ENCODE results near the gene ENTPD2. TPM values are rescaled to one million over a fixed set of nuclear protein-coding genes. Genes with fewer than 3 reads are reported as not detected.

Gene ENTPD2
- total RNA-seq, 4 donors from 2014 or later, result 0.42 to 1.2 (median 1.0) TPM

DNA sequence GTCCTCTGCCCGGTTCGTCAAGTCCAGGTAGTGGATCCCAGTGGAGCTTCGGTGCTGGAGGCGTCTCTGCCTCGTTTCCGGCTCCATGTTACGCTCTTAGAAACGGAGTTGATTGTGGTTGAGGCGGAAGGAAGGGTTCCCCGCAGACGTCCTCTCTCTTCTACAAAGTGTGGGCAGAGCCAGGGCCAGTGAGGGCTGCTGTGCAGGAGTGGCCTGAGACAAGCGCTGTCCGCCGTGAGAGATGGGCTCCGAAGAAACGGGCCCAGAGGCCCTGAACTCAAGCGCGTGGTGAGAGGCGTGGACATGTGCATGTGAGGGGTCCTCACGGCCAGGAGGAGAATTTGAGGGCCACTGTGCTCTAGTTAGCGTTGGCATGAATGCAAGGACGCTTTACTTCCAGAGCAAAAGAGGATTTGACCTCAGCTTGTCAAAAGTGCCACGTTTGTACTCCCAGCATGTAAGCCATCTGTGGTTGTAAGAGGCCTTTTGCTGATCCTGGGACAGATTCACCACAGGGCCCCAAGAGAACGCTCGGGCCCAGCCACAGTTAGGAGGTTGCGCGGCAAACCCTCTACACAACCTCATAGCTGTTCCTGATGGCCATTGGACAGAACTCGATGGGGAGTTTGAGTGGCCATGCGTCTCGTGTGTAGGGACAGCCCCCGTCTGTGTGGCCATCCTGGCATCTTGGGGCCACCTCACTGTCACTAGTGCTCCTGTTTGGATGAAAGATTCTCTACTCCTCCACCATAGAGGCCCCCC, 43.1 kb upstream of the ENTPD2 start:
- H3K36me3 ChIP-seq, result peaks cover 40 to 95% (median 85%) of the 10 kb centered on the region in 4 donors

DNA sequence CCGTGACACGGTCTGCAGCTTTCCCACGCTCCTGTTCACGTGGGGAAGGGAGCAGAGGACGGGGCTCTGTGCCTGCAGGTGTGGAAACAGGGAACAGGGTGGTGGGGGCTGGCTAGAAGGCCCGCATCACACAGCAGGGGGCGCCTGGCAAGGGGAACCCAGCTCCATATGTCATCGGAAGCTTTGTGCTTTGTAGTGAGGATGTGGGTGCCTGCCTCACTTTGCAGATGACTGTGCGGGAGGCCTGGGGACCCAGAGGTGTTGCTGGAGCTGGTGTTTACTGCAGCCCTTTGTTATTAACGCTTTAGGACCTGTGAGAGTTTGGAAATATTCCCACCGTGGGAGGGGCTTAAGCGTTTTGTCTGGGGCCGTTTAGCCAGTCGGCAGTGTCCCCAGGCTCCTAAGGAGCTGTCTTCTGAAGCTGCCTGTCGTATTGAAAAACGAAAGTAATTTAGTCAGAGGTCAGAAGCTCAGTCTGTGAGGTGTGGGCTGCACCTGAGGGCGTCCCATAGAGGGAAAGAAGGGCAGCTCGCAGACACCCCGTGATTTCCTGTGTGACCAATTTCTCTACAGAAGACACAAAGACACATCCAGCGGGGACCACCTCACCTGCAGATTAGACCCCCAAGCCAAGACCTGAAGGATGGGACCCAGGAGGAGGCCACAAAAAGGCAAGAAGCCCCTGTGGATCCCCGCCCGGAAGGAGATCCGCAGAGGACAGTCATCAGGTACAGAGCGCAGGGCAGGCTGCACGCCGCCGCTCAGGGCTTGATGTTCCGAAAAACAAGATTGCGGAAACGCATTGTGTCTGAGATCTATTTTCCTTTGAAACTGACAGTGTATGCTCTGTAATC, 42.0 kb upstream of the ENTPD2 start:
- TF ChIP-seq POLR2A (IDR thresholded peaks at IDR 0.05; ENCODE audit: low read depth) (no peak), EP300 (IDR thresholded peaks at IDR 0.05) (no peak), POLR2AphosphoS5 (IDR thresholded peaks at IDR 0.05) (no peak)
- TF ChIP-seq, protein P1, sequence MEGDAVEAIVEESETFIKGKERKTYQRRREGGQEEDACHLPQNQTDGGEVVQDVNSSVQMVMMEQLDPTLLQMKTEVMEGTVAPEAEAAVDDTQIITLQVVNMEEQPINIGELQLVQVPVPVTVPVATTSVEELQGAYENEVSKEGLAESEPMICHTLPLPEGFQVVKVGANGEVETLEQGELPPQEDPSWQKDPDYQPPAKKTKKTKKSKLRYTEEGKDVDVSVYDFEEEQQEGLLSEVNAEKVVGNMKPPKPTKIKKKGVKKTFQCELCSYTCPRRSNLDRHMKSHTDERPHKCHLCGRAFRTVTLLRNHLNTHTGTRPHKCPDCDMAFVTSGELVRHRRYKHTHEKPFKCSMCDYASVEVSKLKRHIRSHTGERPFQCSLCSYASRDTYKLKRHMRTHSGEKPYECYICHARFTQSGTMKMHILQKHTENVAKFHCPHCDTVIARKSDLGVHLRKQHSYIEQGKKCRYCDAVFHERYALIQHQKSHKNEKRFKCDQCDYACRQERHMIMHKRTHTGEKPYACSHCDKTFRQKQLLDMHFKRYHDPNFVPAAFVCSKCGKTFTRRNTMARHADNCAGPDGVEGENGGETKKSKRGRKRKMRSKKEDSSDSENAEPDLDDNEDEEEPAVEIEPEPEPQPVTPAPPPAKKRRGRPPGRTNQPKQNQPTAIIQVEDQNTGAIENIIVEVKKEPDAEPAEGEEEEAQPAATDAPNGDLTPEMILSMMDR (IDR thresholded peaks at IDR 0.05), result no peak
- no peak for DNase-seq (ENCODE audit: extremely low spot score)
- H3K4me3 ChIP-seq, result no peak overlapping the region
- H3K27me3 ChIP-seq, result no peaks in the 10 kb centered on the region
- H3K36me3 ChIP-seq, result peaks cover 29 to 93% (median 81%) of the 10 kb centered on the region in 4 donors
- intact Hi-C loops (cut with DNase I), result no loop called here
- H3K27ac ChIP-seq (replicated peaks in 1 of 4), result no peak overlapping the region
- H3K9me3 ChIP-seq, result no peaks in the 10 kb centered on the region
- WGBS, result 82% methylated on average over 29 of the region's 30 CpGs
- no peaks in the 10 kb centered on the region for H3K4me1 ChIP-seq

More for the DNA sequence above, 43.1 kb upstream of the ENTPD2 start:
- H3K9me3 ChIP-seq, result no peaks in the 10 kb centered on the region
- no peaks in the 10 kb centered on the region for H3K4me1 ChIP-seq
- intact Hi-C loops (cut with DNase I), result no loop called here
- no peaks in the 10 kb centered on the region for H3K27me3 ChIP-seq
- no peak for TF ChIP-seq EP300 (IDR thresholded peaks at IDR 0.05)
- TF ChIP-seq POLR2A (IDR thresholded peaks at IDR 0.05; ENCODE audit: low read depth), result no peak
- TF ChIP-seq, protein P1 (IDR thresholded peaks at IDR 0.05), result no peak
- TF ChIP-seq POLR2AphosphoS5 (IDR thresholded peaks at IDR 0.05), result no peak
- 92% methylated on average over 31 of the region's 31 CpGs for WGBS
- no peak overlapping the region for H3K4me3 ChIP-seq
- no peak overlapping the region for H3K27ac ChIP-seq (replicated peaks in 1 of 4)
- DNase-seq (ENCODE audit: extremely low spot score), result no peak

DNA sequence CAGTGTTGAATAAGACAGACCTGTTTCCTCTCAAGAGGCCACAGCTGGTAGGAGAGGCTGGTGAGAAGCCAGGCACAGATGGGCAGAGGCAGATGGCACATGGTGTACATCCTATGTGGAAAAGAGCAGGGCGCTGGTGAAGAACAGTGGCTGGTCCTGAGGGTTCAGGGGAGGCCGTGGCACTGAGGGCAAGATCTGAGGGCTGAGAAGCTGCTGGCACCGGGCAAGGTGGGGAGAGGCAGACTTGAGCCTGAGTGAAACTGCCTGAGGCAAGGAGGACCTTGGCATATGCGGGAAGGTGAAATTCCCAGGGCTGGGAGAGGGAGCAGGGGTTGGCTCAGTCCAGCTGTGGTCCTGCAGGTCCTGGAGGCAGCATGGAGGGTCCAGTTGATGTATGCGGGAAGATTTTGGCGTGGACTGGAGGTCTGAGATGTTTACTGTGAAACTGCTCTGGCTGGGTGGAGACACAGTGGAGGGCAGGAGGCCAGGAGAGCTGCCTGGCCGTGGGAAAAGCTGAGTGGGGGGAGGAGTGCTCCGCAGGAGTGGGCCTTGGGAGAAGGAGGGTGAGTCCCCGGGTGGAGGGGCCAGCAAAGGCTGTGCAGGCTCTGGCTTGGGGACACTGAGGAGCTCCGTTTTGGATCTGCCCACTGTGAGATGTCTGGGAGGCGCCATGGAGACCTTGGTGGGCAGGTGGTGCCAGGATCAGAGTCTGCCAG, 35.5 kb upstream of the ENTPD2 start:
- H3K27ac ChIP-seq (replicated peaks in 1 of 4), result no peak overlapping the region
- DNase-seq (ENCODE audit: extremely low spot score), result no peak
- no peak overlapping the region for H3K4me3 ChIP-seq
- H3K27me3 ChIP-seq, result no peaks in the 10 kb centered on the region
- peaks cover 8 to 56% (median 37%) of the 10 kb centered on the region in 4 donors for H3K36me3 ChIP-seq
- WGBS, result 83% methylated on average over 9 of the region's 11 CpGs
- H3K4me1 ChIP-seq, result peaks cover 19 to 46% (median 36%) of the 10 kb centered on the region in 4 donors
- H3K9me3 ChIP-seq, result no peaks in the 10 kb centered on the region
- intact Hi-C loops (cut with DNase I), result no loop called here
- TF ChIP-seq POLR2AphosphoS5 (IDR thresholded peaks at IDR 0.05) (no peak), EP300 (IDR thresholded peaks at IDR 0.05) (no peak), POLR2A (IDR thresholded peaks at IDR 0.05; ENCODE audit: low read depth) (no peak)
- TF ChIP-seq, protein P1 (IDR thresholded peaks at IDR 0.05), result no peak

DNA sequence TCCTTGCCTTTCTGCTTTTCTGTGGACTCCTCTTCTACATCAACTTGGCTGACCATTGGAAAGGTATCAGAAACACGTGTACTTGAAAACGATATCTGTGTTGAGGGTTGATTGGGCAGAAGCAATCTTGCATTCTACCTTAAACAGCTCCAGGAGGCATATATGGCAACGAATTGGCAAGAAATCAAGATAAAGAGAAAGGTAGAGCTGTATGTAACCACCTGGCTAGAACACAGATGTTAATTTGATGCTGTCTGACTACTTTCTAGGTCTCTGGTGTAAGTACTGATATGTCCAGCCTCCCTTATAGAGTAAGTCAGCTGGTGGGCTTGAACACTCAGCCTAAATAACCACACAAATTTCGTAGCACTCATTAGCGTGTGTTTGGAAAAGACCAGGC, 34.3 kb upstream of the ENTPD2 start:
- WGBS, result 91% methylated on average over 5 of the region's 5 CpGs
- Histone ChIP-seq H3K9me3 (no peaks in the 10 kb centered on the region), H3K36me3 (peaks cover 5 to 47% (median 36%) of the 10 kb centered on the region in 4 donors), H3K27me3 (no peaks in the 10 kb centered on the region), H3K4me3 (no peak overlapping the region), H3K27ac (replicated peaks in 1 of 4) (no peak overlapping the region), H3K4me1 (peaks cover 19 to 59% (median 47%) of the 10 kb centered on the region in 4 donors)
- intact Hi-C loops (cut with DNase I), result no loop called here
- no peak for DNase-seq (ENCODE audit: extremely low spot score)
- TF ChIP-seq EP300 (IDR thresholded peaks at IDR 0.05), result no peak
- TF ChIP-seq, protein P1 (IDR thresholded peaks at IDR 0.05), result no peak
- no peak for TF ChIP-seq POLR2AphosphoS5 (IDR thresholded peaks at IDR 0.05)
- no peak for TF ChIP-seq POLR2A (IDR thresholded peaks at IDR 0.05; ENCODE audit: low read depth)
